ENCODE measurements around the gene PPM1N. TPM values are rescaled to one million over a fixed set of nuclear protein-coding genes. Genes with fewer than 3 reads are reported as not detected.

PPM1N gene
- total and polyA plus RNA-seq, 2 experiments from 2014 or later: 0.32 to 0.63 TPM

- peaks cover 7% of the 10 kb centered on the region; the same call in 1 of the 2 replicates for H3K4me1 ChIP-seq (ENCODE audit: insufficient read depth)
- no peak overlapping the region for H3K9ac ChIP-seq
- H3K4me3 ChIP-seq: no peak overlapping the region
- peaks cover under 1% of the 10 kb centered on the region for H3F3A ChIP-seq (ENCODE audit: insufficient read depth)
- in situ Hi-C loops (cut with MboI): no loop called here
- no peaks in the 10 kb centered on the region for H3K9me3 ChIP-seq (ENCODE audit: low read depth)
- H2AFZ ChIP-seq: no peak overlapping the region
- H3K27ac ChIP-seq: no peak overlapping the region
- no peak for TF ChIP-seq EZH2 (IDR thresholded peaks at IDR 0.05; ENCODE audit: insufficient read depth, poor library complexity, severe bottlenecking)
- no peak for TF ChIP-seq EZH2phosphoT487 (IDR thresholded peaks at IDR 0.05; ENCODE audit: insufficient read depth, low read depth)
- no peaks in the 10 kb centered on the region for H3K27me3 ChIP-seq (replicated peaks; ENCODE audit: insufficient read depth)
- peaks cover 4% of the 10 kb centered on the region; the same call in 1 of the 2 replicates for H4K20me1 ChIP-seq (ENCODE audit: insufficient read depth)
- H3K4me2 ChIP-seq (ENCODE audit: unreplicated experiment): no peak overlapping the region
- 97 to 98% methylated on average over 5 of the region's 5 CpGs for WGBS, 2 experiments (ENCODE audit: low coverage in 1 of 2, low lambda C conversion rate in 2 of 2, missing lambda C conversion rate in 2 of 2)
- peaks cover 88% of the 10 kb centered on the region for H3K79me2 ChIP-seq (ENCODE audit: insufficient read depth)
- H3K36me3 ChIP-seq (ENCODE audit: low read depth): no peaks in the 10 kb centered on the region
- no peak for DNase-seq
- no peaks in the 10 kb centered on the region for H3K9me2 ChIP-seq (ENCODE audit: insufficient read depth)
Measured at GRCh38 chr19:45511074-45511473, 12.8 kb downstream of the PPM1N start.

- Histone ChIP-seq H2AFZ (no peak overlapping the region), H3K79me2 (ENCODE audit: insufficient read depth) (peaks cover 96% of the 10 kb centered on the region), H3F3A (ENCODE audit: insufficient read depth) (no peaks in the 10 kb centered on the region; the same call in 1 of the 2 replicates), H4K20me1 (ENCODE audit: insufficient read depth) (peaks cover 4% of the 10 kb centered on the region; the same call in 1 of the 2 replicates), H3K4me2 (ENCODE audit: unreplicated experiment) (no peak overlapping the region), H3K9me2 (ENCODE audit: insufficient read depth) (no peaks in the 10 kb centered on the region), H3K9ac (no peak overlapping the region), H3K27ac (no peak overlapping the region), H3K36me3 (ENCODE audit: low read depth) (peaks cover 1% of the 10 kb centered on the region; the same call in 1 of the 2 replicates), H3K9me3 (ENCODE audit: low read depth) (no peaks in the 10 kb centered on the region), H3K4me3 (no peak overlapping the region), H3K27me3 (replicated peaks; ENCODE audit: insufficient read depth) (no peaks in the 10 kb centered on the region), H3K4me1 (ENCODE audit: insufficient read depth) (peaks cover 6% of the 10 kb centered on the region; the same call in 1 of the 2 replicates)
- TF ChIP-seq EZH2 (IDR thresholded peaks at IDR 0.05; ENCODE audit: insufficient read depth, poor library complexity, severe bottlenecking) (no peak), EZH2phosphoT487 (IDR thresholded peaks at IDR 0.05; ENCODE audit: insufficient read depth, low read depth) (no peak)
- in situ Hi-C loops (cut with MboI): no loop called here
- DNase-seq: no peak
- WGBS, 2 experiments (ENCODE audit: low coverage in 1 of 2, low lambda C conversion rate in 2 of 2, missing lambda C conversion rate in 2 of 2): 90 to 94% methylated on average over 6 of the region's 6 CpGs
Measured at GRCh38 chr19:45512881-45513483, 14.7 kb downstream of the PPM1N start.

GRCh38 chr19:45514376-45515051 lies 16.3 kb downstream of the PPM1N start:
- no peak for DNase-seq
- WGBS, 2 experiments (ENCODE audit: low coverage in 1 of 2, low lambda C conversion rate in 2 of 2, missing lambda C conversion rate in 2 of 2): 74 to 75% methylated on average over 13 of the region's 13 CpGs
- H2AFZ ChIP-seq: no peak overlapping the region
- H4K20me1 ChIP-seq (ENCODE audit: insufficient read depth): peaks cover 4% of the 10 kb centered on the region; the same call in 1 of the 2 replicates
- no peak overlapping the region for H3K27ac ChIP-seq
- H3K4me3 ChIP-seq: no peak overlapping the region
- in situ Hi-C loops (cut with MboI): no loop called here
- no peak for TF ChIP-seq EZH2 (IDR thresholded peaks at IDR 0.05; ENCODE audit: insufficient read depth, poor library complexity, severe bottlenecking)
- no peak for TF ChIP-seq EZH2phosphoT487 (IDR thresholded peaks at IDR 0.05; ENCODE audit: insufficient read depth, low read depth)
- no peaks in the 10 kb centered on the region for H3K27me3 ChIP-seq (replicated peaks; ENCODE audit: insufficient read depth)
- H3K9ac ChIP-seq: no peak overlapping the region
- peak overlapping the region; percentile 21 for H3K4me2 ChIP-seq (ENCODE audit: unreplicated experiment)
- H3K9me3 ChIP-seq (ENCODE audit: low read depth): no peaks in the 10 kb centered on the region
- H3K4me1 ChIP-seq (ENCODE audit: insufficient read depth): peaks cover 5% of the 10 kb centered on the region; the same call in 1 of the 2 replicates
- peaks cover 7% of the 10 kb centered on the region; the same call in 1 of the 2 replicates for H3K36me3 ChIP-seq (ENCODE audit: low read depth)
- peaks cover 96% of the 10 kb centered on the region for H3K79me2 ChIP-seq (ENCODE audit: insufficient read depth)
- H3K9me2 ChIP-seq (ENCODE audit: insufficient read depth): no peaks in the 10 kb centered on the region
- H3F3A ChIP-seq (ENCODE audit: insufficient read depth): peaks cover 6% of the 10 kb centered on the region

GRCh38 chr19:45515081-45515624 lies 16.9 kb downstream of the PPM1N start:
- Histone ChIP-seq H3K9ac (no peak overlapping the region), H3K27me3 (replicated peaks; ENCODE audit: insufficient read depth) (no peaks in the 10 kb centered on the region), H3K27ac (no peak overlapping the region), H3K4me1 (ENCODE audit: insufficient read depth) (no peaks in the 10 kb centered on the region; the same call in 1 of the 2 replicates), H3K9me3 (ENCODE audit: low read depth) (no peaks in the 10 kb centered on the region), H3K36me3 (ENCODE audit: low read depth) (peaks cover 11% of the 10 kb centered on the region; the same call in 1 of the 2 replicates), H2AFZ (no peak overlapping the region), H3K79me2 (ENCODE audit: insufficient read depth) (peaks cover 94% of the 10 kb centered on the region), H4K20me1 (ENCODE audit: insufficient read depth) (peaks cover 4% of the 10 kb centered on the region; the same call in 1 of the 2 replicates), H3K4me3 (no peak overlapping the region), H3K9me2 (ENCODE audit: insufficient read depth) (no peaks in the 10 kb centered on the region), H3K4me2 (ENCODE audit: unreplicated experiment) (no peak overlapping the region), H3F3A (ENCODE audit: insufficient read depth) (peaks cover 6% of the 10 kb centered on the region; the same call in 1 of the 2 replicates)
- in situ Hi-C loops (cut with MboI): no loop called here
- 86% methylated on average over 10 of the region's 10 CpGs for WGBS, 2 experiments (ENCODE audit: low coverage in 1 of 2, low lambda C conversion rate in 2 of 2, missing lambda C conversion rate in 2 of 2)
- TF ChIP-seq EZH2phosphoT487 (IDR thresholded peaks at IDR 0.05; ENCODE audit: insufficient read depth, low read depth): no peak
- no peak for TF ChIP-seq EZH2 (IDR thresholded peaks at IDR 0.05; ENCODE audit: insufficient read depth, poor library complexity, severe bottlenecking)
- DNase-seq: no peak
